HG03378 (cell line): ENCODE measurements around the gene CFB.

ENCODE experiments used
- ATAC-seq: cut with Tn5 transposase; IDR thresholded peaks from one replicate; pipeline ENCODE4 v1.9.1; 2021; ENCODE audit warnings: mild to moderate bottlenecking, moderate library complexity; ENCODE audit not compliant: unreplicated experiment

CFB gene

DNA sequence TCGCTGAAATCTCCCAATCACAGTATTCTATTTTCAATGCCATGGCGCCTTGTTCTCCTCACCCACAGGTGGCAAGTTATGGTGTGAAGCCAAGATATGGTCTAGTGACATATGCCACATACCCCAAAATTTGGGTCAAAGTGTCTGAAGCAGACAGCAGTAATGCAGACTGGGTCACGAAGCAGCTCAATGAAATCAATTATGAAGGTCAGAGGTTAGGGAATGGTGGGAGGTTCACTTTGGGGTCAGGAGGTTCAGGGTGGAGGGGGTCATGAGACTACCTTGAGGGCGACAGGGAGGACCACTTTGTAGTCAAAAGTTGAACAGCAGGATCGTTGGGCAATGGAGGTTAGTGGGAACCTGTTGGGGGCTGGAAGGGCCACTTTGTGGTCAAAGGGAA is 2.4 kb downstream of the CFB start:
- ATAC-seq, result no peak

DNA sequence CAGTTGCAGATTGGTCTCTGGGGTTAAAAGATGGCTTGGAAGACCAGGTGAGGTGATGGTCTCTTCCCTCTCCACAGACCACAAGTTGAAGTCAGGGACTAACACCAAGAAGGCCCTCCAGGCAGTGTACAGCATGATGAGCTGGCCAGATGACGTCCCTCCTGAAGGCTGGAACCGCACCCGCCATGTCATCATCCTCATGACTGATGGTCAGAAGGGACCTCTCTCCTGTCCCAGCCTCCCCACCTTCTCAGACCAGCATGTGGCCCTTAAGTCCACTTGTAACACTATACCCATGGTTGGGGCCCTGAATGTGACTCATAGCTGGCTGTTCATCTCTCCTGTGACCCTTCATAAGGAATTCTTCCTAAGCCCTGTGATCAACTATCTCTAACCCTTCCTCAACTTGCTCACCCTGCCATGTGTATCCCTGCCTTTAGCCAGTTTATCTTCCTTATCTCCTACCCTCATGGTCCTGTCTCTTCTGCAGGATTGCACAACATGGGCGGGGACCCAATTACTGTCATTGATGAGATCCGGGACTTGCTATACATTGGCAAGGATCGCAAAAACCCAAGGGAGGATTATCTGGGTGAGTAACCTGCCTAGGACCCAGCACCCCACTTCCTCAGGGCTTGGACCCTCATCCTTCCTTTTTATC is 3.0 kb downstream of the CFB start:
- ATAC-seq, result no peak

DNA sequence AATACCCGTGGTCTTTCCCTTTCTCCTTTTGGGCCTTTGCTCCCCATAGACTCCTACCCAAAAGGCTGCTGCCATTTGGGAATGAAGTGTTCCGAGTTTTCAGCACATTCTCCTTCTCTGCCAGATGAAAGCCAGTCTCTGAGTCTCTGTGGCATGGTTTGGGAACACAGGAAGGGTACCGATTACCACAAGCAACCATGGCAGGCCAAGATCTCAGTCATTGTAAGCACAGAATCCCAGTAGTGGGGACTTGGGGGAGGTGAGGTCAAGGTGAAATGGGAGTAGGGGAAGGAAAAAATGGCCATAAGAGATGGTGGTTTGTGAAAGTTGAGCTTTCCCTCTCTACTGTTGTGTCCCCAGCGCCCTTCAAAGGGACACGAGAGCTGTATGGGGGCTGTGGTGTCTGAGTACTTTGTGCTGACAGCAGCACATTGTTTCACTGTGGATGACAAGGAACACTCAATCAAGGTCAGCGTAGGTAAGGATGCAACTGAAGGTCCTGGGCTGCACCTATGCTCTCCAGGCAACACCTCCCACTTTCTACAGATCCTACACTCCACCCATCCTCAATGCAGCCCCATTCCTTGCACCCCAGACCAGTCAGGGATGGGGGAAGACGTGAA is 4.1 kb downstream of the CFB start:
- ATAC-seq, result no peak

DNA sequence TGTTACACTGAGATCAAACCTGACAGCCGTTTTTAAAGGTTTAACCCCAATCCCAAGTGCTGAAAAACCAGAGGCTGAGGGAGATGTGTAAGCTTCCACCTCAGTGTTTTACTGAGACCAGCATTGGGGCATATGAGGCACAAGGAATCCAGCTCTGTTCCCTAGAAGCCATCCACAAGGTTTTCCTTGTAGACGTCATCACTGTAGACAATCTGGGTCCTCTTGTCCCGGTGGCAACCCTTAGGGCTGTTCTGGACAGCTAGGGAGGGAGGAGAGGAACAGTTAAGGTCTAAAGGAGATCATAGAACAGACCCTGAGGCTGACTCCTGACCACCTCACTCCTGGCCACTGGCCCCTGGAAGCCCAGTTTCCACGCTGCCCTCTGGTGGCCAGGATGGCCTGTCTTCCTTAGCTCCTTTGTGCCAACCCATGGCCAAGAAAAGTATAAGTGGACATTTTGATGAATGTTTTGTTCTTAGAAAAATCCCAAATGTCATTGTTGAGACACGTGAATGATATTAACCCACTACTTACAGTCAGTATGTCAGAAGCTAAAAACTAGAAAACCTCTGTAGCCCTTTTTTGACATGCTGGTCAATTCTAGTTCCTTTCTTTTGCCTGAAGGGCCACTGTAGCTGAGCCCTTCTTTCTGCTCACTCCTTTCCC is 6.4 kb downstream of the CFB start:
- no peak for ATAC-seq

DNA sequence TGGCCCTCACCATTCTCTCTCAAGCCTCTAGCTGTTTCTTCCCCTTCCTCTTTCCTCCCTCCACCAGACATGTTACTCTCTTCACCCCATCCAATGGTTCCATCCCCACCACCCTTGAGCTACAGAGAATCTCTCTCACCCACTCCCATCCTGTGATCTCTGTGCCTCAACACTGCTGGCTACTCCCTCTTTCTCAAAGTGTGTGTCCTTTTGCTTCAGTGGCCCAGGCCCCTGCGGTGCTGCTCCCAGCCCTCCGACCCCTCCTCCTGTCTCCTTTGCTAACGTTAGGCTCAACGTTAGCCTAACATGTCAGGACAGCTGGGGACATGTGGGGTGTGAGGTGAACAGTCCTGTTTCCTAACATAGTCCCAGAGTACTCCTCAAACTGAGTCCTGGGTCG is 7.0 kb downstream of the CFB start:
- no peak for ATAC-seq

DNA sequence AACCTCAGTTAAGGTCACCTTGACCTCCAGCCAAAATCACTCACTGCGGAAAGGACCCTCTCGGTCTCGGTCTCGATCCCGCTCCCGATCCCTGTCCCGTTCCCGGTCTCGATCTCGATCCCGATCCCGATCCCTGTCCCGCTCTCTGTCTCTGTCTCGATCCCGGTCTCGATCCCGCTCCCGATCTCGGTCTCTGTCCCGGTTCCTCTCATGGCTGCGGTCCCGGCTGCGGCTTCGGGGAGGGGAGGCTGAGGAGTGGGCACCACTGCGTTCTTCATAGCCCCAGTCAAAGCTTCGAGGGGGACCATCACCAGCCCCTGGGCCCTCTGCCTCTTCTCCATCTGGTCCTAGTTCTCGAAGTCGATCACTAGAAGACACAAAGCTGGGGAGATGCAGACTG is 8.6 kb downstream of the CFB start:
- no peak for ATAC-seq

DNA sequence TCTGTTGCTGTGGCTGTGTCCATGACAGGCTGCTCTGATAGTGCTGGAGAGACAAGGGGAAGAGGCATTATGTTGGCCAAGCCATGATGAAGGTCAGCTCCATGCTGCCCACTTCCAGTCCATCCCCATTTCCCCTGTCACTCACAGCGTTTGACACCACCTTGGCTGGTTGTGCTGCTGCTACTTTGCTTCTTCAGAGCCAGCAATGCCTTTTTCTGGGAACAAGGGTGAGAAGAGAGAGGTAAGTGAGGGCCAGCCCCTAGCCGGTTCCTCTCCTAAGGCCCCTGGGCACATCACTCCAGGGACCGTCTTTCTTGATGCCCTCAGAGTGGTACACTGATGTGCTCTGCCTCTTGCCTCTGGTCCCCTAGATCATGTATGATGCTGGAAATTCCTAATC is 10.9 kb downstream of the CFB start:
- no peak for ATAC-seq

DNA sequence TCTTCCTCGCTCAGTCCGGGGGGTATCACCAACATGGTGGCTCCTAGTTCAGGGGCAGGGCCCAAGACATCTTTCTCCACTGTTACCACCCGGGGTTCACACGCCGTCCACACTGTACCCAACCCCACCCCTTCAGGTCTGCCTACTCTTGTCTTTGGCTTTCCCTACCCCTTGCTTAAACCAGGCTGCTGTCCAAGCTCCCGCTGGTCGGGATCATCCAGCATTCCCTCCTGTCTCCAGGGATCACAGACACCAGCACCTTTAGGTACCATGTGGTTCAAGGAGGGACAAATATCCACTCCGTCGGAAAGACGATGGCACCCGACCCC is 12.5 kb downstream of the CFB start:
- no peak for ATAC-seq

DNA sequence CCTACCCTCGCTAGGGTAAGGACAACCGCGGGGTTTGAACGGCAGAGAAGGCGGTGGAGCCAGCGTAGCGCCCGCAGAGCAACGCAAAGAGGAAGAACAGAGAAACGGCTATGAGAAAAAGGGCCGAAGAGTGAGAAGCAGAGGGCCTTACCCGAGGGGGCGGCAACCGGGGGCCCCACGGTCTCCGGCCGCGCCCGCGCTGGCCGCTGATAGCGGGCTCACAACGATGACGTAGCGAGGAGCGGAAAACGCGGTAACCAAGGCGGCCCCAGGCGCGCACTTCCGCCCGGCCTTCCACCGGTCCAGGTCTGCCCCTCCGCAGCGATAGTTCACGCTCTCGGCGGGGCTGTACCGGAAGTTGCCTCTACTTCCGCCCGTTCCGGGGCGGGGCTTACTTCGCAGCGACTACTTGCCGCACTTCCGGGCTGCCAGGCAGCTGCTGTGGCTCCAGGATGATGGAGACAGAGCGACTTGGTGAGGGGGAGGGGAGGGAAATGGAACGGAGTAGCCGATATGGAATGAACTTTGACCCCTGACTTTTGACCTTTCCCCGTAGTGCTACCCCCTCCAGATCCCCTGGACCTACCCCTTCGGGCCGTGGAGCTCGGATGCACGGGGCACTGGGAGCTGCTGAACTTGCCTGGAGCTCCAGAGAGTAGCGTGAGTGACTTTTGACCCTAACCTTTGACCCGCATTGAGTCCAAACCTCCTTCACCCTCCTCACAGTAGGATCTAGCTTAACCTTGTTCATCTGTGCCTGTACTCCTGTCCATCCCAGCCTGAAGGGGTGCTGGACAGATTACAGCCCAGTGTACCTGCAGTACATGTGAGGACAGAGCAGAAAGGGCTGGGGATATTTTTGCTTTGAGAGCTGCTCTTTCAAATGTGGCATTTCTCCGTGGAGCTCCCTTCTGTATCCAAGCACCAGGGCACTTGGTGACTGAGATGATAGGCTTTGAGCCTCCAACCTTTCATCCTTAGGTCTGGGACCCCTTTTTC is 13.1 kb downstream of the CFB start, which contains the start of the genes NELFE and SKIC2:
Gene NELFE (minus strand): TSS at position 231 of the 999 bp plus-strand sequence. CDS start 525 bp downstream, outside the sequence.
Gene SKIC2 (plus strand): TSS at position 435 of the 999 bp plus-strand sequence. CDS start 18 bp downstream, at position 453.
- ATAC-seq, result peak; percentile 87

DNA sequence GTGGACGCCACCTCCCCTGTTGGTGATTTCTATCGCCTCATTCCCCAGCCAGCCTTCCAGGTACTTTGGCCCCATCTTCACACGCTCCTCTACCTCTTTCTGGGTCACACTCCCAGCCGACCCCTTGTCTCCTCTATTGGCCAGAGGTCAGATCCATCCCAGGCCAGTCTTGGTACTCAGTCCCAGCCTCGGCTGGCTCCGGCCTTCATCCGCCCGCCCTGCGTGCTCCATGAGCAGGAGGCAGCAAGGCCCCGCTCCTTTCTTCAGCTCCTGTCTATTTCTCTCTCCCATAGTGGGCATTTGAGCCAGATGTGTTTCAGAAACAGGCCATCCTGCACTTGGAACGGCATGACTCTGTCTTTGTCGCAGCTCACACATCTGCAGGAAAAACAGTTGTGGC is 15.7 kb downstream of the CFB start:
- ATAC-seq, result no peak

DNA sequence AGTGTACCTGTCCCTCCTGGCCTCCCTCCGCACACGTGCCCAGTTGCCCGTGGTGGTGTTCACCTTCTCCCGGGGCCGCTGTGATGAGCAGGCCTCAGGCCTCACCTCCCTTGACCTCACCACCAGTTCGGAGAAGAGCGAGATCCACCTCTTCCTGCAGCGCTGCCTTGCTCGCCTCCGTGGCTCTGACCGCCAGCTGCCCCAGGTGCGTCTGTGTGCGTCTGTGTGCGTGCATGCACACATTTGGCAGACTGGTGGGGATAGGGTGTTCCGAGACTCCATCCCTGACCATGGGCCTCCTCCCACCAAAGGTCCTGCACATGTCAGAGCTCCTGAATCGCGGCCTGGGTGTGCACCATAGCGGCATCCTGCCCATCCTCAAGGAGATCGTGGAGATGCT is 18.0 kb downstream of the CFB start:
- ATAC-seq, result no peak

DNA sequence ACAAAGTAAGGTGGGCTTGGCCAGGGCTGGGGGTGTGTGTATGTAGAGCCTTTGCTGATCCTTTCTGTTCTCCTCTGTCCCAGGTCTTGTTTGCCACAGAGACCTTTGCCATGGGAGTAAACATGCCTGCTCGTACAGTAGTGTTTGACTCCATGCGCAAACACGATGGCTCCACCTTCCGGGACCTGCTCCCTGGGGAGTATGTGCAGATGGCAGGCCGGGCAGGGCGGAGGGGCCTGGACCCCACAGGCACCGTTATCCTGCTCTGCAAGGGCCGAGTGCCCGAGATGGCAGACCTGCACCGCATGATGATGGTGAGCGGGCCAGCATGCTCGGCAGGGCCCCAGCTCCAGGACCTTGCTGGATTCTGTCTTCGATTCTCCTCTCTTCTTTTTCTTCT is 19.8 kb downstream of the CFB start:
- ATAC-seq, result no peak

DNA sequence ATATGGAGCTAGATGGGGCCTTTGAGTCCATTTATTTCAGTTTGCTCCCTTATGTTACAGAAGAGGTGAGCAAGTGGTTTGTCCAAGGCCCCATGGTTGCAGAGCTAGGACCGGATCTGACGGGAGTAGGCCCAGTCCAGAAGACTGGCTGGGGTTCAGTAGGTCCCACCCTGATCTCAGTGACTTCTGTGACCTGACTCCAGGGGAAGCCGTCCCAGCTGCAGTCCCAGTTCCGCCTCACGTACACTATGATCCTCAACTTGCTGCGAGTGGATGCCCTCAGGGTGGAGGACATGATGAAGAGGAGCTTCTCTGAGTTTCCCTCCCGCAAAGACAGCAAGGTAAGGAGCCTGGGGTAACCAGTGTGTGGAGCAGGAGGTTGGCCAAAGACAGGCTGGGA is 20.6 kb downstream of the CFB start:
- ATAC-seq, result no peak

DNA sequence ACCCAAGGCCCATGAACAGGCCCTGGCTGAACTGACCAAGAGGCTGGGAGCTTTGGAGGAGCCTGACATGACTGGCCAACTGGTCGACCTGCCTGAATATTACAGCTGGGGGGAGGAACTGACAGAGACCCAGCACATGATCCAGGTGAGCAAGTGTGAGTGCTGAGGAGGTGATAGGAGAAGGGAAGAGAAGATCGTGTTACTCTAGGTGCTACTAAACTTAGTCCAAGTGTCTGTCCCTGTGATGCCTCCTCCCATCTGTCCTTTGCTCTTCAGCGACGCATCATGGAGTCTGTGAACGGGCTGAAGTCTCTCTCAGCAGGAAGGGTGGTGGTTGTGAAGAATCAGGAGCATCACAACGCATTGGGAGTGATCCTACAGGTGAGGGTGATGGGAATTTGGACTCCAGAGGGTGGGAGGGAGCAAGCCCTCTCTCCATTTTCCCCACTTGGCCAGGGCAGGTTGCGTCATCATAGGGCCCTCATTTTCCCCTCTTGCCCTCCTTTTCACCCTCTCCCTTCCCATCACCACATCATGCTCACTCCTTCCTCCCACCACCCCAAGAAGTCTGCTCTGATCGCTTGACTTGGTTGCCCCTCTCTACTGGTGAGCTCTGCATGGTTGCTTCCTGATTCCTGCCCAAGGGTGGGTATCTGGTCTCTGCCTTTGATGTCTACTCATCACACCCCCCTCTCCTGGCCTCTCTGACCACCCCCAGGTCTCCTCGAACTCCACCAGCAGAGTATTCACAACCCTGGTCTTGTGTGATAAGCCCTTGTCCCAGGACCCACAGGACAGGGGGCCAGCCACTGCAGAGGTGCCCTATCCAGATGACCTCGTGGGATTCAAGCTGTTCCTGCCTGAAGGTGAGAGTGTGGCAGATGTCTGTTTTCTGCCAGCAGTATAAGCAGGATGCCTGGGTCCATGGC is 21.4 kb downstream of the CFB start:
- ATAC-seq, result no peak

DNA sequence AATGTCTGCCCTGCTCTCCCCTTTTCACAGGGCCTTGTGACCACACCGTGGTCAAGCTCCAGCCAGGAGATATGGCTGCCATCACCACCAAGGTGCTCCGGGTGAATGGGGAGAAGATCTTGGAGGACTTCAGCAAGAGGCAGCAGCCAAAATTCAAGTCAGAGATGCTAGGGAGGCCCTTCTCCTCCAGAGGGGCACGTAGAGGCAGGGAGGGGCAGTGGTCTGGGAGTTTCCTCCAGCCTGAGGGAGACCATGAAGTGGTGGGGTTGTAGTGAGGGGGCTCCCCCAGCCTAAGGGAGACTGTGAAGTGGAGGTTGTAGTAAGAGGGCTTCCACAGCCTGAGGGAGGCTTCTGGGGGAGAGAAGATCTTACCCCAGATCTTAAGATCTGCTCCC is 22.0 kb downstream of the CFB start:
- ATAC-seq, result no peak

DNA sequence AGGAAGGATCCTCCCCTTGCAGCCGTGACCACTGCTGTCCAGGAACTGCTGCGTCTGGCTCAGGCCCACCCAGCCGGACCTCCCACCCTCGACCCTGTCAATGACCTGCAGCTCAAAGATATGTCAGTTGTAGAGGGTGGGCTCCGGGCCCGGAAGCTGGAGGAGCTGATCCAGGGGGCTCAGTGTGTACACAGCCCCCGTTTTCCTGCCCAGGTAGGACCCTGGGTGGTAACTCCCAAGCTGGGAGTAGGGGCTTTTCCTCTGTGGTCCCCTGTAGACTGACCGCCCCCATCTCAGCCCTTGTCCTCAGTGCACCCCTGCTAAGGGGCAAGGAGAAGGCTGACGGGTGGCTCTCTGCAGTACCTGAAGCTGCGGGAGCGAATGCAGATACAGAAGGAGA is 22.4 kb downstream of the CFB start:
- no peak for ATAC-seq

DNA sequence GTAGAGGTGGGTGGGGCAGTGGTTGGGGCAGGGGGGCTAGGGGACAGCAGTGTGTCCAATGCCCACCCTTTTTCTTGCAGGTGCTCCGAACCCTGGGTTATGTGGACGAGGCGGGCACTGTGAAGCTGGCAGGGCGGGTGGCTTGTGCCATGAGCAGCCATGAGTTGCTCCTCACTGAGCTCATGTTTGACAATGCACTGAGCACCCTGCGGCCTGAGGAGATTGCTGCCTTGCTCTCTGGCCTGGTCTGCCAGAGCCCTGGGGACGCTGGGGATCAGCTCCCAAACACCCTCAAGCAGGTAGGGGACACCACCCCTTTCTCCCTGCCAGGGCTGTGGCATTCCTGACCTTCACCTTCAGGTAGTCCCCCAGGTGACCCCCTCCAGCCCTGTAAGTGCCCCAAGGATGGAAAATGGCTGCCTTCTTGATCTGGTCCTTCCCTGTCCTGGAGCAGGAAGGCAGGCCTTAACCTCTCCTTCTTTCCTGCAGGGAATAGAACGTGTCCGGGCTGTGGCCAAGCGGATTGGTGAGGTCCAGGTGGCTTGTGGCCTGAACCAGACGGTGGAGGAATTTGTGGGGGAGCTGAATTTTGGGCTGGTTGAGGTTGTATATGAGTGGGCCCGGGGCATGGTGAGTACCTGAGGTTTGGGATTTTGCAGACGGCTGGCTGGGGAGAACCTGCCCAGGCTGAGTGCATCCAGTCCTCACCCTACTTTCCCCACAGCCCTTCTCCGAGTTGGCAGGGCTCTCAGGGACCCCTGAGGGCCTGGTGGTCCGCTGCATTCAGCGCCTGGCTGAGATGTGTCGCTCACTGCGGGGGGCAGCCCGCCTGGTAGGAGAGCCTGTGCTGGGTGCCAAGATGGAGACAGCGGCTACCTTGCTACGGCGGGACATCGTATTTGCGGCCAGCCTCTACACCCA is 23.2 kb downstream of the CFB start:
- ATAC-seq, result no peak

DNA sequence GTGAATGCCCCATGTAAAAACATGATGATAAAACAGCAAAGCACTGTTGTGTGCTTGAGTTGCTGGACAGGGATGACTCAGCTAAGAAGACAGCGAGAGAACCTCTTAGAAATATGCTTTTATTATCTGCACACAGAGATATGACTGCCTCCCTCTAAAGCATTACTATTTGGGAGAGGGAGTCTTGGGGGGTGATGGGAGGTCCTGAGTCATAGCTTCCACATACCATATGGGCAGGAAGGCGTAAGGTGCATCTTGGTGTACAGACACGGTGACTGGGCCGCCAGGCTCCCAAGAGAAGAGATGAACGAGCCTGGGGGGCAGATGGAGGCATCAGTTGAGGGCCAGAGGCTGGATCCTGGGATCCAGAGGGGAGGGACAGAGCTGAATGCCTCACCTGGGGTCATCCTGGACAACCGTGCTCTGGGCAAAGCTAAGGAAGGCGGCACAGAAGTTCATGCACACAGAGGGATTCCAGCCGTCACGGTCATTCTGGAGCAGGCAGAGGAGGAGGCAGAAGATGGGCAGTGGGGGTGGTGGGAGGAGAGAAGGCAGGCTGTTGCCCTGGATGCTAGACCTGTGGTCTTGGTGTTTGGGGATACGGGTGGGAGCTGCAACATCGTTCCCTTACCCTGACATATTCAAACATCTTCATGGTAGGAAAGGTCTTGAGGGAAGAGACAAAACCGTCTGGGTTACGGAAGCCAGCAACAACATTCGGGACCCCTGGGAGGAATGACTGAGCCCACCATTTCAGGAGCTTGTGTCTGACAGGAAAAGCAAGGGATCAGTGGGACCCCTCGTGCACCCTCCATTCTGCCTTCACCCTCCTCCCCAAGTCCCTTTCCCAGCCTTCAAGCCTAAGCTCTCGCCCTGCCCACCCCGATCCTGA is 24.1 kb downstream of the CFB start:
- ATAC-seq, result no peak
